NCI-H146 treated with DMSO at 0.1 percent for 48 hours (cell line): ENCODE measurements around the gene LRRC25.

Source experiments
- DNase-seq: peaks from one replicate; lab custom pipeline; 2025; ENCODE audit not compliant: unreplicated experiment; lab: John Stamatoyannopoulos, UW

Gene LRRC25

DNA sequence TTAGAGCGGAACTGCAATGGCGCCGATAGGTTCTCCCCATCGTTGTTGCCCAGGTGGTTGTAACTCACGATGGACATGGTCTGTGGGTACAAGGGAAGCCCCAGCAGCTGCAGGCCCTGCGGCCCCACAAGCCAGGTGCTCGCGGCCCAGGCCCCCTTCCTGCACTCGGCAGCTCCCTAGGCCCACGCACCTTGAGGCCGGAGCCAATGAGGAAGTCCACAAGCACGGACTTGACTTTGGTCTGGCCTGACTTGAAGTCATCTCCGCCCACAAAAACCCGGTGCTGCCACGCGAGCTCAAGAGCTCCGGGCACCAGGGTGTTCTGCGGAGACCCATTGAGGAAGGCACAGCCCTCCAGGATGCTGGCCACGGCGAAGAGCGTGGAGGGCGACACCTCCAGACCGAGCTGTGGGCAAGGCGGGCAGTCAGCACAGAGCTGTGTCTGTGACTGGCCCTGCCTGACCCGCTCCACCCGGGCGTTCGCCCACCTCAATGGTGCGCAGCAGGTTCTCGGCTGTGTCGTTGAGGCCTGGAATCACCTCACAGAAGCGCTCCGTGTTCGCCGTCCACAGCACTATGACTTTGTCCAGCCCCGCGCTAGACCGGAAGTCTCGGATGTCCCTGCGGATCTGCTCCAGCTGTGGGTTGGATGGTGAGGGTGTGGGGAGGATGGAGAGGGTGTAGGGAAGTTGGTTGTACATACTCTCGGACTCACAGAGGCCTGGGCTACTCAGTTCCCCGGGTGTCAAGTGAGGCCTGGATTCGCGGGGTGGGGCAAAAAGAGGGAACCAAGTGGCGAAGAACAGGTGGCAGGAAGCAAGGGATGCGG, 38.6 kb upstream of the LRRC25 start:
- DNase-seq: no peak

DNA sequence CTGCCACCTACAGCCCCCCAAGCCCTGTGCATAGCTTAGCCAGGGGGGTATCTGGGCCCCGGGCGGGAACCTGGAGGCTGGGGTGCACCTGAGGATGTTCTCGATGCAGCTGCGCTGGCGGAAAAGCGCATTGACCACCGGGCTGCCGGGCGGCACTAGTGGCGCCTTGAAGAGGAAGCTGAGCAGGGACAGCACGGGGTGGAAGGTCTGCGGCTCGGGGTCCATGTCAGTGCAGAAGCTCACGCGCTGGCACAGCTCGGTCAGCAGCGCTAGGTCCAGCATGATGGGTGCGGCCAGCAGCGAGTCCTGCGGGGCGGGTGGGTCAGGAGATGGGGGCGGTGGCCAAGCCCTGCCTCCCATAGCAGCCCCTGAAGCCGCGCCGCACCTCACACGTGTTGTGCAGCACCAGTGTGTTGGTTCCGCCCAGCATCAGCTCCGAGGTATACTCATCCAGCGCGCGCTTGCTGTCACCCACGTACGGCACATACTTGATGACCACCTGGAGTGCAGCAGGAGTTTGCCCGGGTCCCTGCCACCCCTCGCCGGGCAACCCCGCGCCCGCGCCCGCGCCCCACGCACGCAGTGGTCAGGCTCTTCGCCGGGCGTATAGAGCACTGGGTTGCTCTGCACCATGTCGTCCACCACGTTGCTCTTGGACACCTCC, 37.9 kb upstream of the LRRC25 start:
- DNase-seq: no peak

- no peak for DNase-seq
Measured at GRCh38 chr19:18434411-18435175, 37.2 kb upstream of the LRRC25 start.

- no peak for DNase-seq
Measured at GRCh38 chr19:18433735-18434398, 36.4 kb upstream of the LRRC25 start.

DNA sequence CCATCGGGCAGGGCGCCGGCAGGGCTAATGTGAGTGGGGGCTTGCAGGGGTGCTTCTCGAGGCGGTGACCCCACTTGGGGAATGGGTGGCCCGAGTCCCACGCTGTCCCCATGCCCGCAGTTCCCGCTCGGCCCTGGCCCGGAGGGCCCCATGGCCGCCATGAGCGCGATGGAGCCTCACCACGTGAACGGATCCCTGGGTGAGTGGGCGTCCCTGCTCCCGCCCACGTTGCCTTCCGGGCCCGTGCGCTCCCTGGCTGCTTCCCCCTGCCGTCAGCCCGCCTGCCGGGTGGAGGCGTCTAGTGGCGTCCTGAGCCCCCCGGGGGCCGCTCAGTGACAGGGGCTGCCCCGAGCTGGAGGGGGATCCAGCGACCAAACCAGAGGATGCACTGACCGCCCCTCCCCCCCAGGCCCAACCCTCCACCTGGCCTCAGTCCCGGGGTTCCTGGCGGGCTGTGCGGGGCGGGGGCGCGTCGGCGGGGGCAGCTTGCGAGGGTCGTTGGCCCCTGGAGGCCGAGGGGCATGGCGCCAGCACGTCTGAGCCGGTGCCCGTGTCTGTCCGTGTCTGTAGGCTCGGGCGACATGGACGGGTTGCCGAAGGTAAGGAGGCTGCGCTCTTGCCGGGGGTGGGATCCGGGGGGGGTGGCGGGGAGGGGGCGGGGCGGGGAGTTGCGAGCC, 35.7 kb upstream of the LRRC25 start:
- DNase-seq: no peak

DNA sequence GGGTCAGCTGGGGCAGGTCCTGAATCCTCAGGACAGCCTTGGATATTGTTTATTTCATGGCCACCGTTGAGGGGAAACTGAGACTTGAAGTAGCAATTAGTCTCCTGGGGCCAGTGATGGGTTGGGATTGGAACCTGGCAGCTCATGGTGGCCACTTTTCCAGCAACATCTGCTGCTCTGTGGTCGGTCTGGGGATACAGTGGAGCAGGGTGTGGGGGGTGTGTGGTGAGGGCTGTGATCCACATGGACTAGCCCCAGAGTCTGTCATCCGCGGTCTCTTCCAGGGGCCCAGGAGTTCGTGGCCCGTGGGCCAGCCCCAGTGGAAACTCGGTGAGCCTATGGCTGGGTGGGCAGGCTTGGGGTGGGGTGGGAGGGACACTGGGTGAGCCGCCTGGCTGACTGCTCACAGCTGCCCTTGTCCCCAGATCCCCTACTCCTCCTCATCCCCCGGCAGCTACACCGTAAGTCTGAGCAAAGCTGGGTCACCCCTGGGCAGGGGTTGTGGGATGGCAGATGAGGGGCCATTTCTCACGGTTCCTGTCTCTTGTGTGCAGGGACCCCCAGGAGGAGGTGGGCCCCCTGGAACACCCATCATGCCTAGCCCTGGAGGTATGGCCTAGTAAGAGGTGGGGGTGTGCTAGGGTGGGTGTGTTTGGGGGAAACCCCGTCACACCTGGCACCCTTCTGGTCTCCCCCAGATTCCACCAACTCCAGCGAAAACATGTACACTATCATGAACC, 35.0 kb upstream of the LRRC25 start:
- no peak for DNase-seq

DNA sequence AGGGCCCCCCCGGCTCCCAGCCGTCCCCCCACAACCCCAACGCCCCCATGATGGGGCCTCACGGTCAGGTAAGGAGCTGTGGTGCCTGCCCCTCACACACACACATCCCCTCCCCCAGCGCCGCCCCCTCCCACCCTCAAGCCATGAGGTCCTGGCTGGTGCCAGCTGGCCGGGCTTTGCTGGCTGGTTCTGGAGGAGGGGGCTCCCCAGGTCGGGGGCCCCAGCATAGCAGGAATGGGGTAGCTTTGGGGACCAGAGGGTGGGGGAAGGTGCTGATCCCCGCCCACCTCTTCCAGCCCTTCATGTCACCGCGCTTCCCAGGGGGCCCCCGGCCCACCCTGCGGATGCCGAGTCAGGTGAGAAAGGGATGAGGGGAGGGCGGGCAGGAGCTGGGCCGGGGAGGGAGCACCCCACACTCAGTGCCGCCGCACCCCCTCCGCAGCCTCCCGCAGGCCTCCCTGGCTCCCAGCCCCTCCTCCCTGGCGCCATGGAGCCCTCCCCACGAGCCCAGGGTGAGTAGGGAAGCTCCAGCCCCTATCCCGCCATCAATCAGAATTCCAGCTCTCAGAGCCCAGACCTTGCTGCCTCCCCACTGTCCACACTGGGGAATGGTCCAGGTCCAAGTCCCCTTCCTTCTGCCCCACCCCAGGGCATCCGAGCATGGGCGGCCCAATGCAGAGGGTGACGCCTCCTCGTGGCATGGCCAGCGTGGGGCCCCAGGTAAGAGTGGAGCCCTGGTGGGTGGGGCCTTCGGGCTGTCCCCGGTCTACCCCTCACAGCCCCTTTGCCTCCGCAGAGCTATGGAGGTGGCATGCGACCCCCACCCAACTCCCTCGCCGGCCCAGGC, 34.2 kb upstream of the LRRC25 start:
- DNase-seq: no peak

- DNase-seq: no peak
Measured at GRCh38 chr19:18430417-18431144, 33.2 kb upstream of the LRRC25 start.

GRCh38 chr19:18429717-18430416, 32.4 kb upstream of the LRRC25 start:
- DNase-seq: no peak

DNA sequence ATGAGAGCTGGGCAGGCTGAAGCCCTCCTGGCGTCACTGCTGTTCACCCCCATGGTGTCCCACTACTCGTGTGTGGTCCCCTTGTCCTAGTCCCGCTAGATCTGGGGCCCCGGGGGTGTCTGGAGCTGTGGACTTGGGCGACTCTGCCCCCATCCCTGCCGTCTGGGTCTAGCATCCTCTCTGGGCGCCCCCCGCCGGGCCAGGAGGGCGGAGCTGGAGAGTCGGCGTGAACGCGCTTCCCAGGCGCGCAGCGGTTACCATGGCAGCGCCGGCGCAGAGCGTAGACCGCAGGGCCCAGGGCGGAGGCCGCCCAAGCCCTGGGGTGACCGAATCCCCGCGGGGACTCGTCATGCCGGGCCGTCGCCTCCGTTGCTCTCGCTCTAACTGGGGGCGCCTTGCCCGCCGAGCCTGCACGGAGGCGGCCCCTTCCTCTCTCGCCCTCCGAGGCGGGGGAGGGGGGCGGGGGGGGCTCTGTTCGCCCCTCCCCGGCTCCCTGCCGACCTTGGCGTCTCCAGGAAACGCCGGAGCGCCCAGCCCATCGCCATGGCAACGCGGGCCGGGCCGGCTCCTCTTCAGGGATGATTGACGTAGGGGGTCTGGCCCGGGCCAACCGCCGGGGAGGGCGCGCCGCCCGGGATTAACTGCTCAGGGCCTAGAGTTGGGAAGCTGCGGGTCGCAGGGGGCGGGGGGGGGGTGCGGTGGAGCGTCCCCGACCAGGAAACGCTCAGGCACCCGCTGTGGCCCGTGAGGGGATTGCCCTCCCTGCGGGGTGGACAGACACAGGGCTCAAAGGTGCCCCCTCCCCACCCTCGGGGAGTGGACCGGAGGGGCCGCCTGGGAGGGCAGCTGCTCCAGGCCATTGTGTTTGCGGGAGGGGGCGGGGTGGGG, 31.6 kb upstream of the LRRC25 start:
- DNase-seq: peak; percentile 75

DNA sequence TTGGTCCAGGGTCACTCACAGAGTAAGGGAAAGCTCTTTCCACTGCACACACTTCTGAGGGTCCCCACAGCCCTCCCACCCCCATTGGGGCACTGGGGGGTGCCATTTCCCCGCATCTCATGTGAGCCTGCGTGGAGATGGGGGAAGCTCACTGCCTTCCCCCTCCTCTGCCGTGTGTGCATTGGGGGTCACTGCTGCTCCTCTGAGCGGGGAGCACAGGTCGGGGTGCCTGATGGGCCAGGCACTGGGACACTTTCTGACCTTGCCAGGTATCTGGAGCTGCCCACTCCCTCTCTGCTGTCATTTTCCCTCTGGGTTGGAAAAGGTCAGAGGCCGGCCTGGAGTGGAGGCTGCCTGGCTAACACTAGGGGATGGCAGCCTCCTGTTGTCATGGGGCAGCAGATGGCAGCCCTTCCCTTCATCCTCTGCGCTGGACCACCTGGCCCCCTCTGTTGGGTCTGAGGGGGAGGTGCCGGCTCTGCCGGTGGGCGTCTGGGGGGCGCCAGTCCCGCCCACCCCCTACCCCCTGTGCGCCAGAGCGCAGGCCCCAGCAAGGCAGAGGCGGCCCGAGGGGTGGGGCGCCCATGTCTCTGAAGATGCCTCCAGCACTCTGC, 30.9 kb upstream of the LRRC25 start:
- no peak for DNase-seq

DNA sequence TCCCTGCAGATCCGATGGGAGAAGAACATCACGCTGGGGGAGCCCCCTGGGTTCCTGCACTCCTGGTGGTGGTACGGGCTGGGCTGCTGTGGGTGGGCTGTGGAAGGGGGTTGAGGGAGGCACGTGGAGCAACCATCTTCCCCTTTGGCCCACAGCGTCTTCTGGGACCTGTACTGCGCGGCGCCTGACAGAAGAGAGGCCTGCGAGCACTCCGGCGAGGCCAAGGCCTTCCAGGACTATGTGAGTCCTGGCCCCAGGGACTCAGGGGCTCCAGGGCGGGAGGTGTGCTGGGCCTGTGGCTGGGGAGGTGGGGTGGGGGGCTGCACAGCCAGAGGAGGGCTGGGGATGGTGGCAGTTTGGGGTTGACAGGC, 30.3 kb upstream of the LRRC25 start:
- DNase-seq: no peak

DNA sequence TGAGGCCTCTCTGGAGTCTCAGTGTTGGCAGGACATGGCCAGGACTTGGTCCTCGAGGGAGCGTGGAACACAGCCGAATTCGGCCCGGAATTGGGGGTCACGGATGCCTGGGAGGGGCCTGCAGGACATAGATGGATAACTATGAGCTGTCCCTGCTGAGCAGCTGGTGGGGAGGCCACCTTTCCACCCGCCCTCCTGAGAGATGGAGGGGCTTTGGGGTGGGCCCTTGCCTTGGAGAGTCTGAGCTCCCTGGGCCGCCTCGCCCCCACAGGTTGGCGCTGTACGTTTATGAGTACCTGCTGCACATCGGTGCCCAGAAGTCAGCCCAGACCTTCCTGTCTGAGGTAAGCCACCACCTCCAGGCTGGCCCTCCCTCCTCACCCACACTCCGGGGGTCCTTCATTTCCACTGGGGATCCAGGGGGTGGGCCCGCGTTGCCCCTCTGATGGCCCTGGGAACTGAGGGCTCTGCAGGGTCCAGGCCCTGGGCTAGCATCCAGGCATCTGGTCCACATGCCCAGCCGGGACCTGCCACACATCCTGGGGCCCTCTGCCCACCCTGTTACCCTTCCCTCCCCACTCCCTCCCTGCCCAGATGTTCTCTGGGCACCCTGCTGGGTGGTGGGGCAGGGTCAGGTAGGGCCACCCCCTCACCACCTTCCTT, 29.8 kb upstream of the LRRC25 start:
- no peak for DNase-seq

- DNase-seq: no peak
Measured at GRCh38 chr19:18426416-18426767, 29.0 kb upstream of the LRRC25 start.

GRCh38 chr19:18425515-18426415, 28.3 kb upstream of the LRRC25 start:
- no peak for DNase-seq
